GM18951 (cell line): Measurements from ENCODE around the gene PDAP1.

Source experiments
- POLR2A ChIP-seq: IDR thresholded peaks from 4 replicates; pipeline ENCODE4 v1.6.1; 2011; ENCODE audit warnings: mild to moderate bottlenecking; ENCODE audit not compliant: insufficient read length, insufficient read depth; ENCODE audit errors: extremely low read depth
- in situ Hi-C: fragments of 300-500 bp; cut with MboI; formaldehyde crosslinking; loops from one replicate; pipeline ENCODE4 v1.12.0; 2022; ENCODE audit warnings: low sequenced_read_pairs, mixed read lengths, inconsistent platforms; ENCODE audit not compliant: unreplicated experiment

Gene PDAP1

GRCh38 chr7:99408379-99409191, at the start of gene PDAP1, which contains the start of gene BUD31:
TSS of gene PDAP1 (minus strand) at chr7:99408597. CDS start at chr7:99408548, 49 bp downstream.
TSS of gene BUD31 (plus strand) at chr7:99408969. CDS start at chr7:99411093, 2,124 bp downstream.
- in situ Hi-C loops: no loop called here
- TF ChIP-seq POLR2A: peak; percentile 87

GRCh38 chr7:99457650-99458493, 49.5 kb upstream of the PDAP1 start:
- TF ChIP-seq POLR2A: no peak
- in situ Hi-C loops: no loop called here

- in situ Hi-C loops: no loop called here
- TF ChIP-seq POLR2A: no peak
These were observed 48.8 kb upstream of the PDAP1 start for GRCh38 chr7:99457050-99457649.

- in situ Hi-C loops: no loop called here
These were observed 47.9 kb upstream of the PDAP1 start for GRCh38 chr7:99456288-99456687.

GRCh38 chr7:99455874-99456273, 47.5 kb upstream of the PDAP1 start:
- in situ Hi-C loops: no loop called here
- no peak for TF ChIP-seq POLR2A

More at GRCh38 chr7:99456288-99456687, 47.9 kb upstream of the PDAP1 start:
- TF ChIP-seq POLR2A: no peak

- in situ Hi-C loops: no loop called here
- no peak for TF ChIP-seq POLR2A
These were observed 44.7 kb upstream of the PDAP1 start for GRCh38 chr7:99453105-99453504.

- in situ Hi-C loops: no loop called here
- no peak for TF ChIP-seq POLR2A
These were observed 44.1 kb upstream of the PDAP1 start for GRCh38 chr7:99452541-99452940.

GRCh38 chr7:99451936-99452335, 43.5 kb upstream of the PDAP1 start:
- in situ Hi-C loops: no loop called here
- no peak for TF ChIP-seq POLR2A

- TF ChIP-seq POLR2A: no peak
- in situ Hi-C loops: no loop called here
These were observed 40.9 kb upstream of the PDAP1 start for GRCh38 chr7:99449326-99449725.

- in situ Hi-C loops: no loop called here
- no peak for TF ChIP-seq POLR2A
These were observed 40.5 kb upstream of the PDAP1 start for GRCh38 chr7:99448855-99449254.

GRCh38 chr7:99447943-99448342, 39.5 kb upstream of the PDAP1 start:
- in situ Hi-C loops: no loop called here
- TF ChIP-seq POLR2A: no peak

GRCh38 chr7:99446096-99446495, 37.7 kb upstream of the PDAP1 start:
- in situ Hi-C loops: no loop called here
- no peak for TF ChIP-seq POLR2A

GRCh38 chr7:99440195-99440594, 31.8 kb upstream of the PDAP1 start:
- no peak for TF ChIP-seq POLR2A
- in situ Hi-C loops: no loop called here
